GM21576 (cell line): ENCODE data around the gene RNF212.

Source experiments
- ATAC-seq: cut with Tn5 transposase; IDR thresholded peaks from one replicate; pipeline ENCODE4 v1.9.1; 2021; ENCODE audit warnings: mild to moderate bottlenecking, moderate library complexity; ENCODE audit not compliant: unreplicated experiment

RNF212 gene

GRCh38 chr4:1115528-1116293 is 2.3 kb upstream of the RNF212 start:
- no peak for ATAC-seq

DNA sequence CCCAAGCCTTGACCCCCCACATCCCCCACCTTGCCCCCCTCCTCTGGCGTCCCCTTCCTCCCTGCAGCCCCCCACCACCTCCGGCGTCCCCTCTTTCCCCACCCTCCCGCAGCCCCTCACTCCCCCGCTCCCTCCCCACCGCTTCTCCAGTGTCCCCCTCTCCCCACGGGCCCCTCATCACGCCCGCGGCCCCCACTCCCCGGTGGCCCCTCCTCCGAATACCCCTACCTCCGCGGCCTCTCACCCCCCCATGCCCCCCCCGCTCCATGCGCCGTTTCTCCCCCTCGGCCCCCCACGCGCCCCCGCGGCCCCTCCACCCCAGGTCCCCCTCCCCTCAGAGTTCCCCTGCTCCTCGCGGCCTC is 562 bp downstream of the RNF212 start:
- ATAC-seq: no peak

DNA sequence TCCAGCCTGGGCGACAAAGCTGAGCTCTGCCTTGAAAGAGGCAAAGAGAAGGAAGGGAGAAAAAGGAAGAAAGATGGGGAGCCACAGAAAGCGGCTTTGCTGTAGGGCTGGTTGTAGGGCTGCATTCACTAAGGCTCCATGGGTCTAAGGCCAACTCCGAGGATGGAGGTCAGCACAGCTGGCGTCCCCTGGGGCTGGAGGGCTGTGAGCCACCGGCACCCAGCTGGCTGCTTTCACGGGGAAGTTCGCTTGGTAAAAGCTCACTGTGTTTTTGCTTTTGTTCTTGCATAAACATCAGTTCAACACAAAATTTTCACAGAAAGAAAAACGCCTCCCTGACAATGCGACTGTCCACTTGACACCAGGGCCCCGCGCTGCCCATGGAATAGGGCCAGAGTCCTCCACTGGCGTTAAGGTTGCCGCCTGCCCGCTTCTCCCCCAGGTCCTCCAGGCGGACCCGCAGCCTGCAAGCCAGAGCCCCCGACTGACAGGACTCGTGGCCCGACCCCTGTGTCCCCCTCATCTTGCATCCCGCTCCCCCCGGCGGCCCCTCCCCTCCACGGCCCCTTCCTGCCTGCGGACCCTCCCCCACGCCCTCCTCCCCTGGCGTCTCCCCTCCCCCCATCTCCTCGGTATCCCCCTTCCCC is 1.1 kb downstream of the RNF212 start:
- no peak for ATAC-seq

GRCh38 chr4:1111259-1111809 is 2.0 kb downstream of the RNF212 start:
- ATAC-seq: no peak

DNA sequence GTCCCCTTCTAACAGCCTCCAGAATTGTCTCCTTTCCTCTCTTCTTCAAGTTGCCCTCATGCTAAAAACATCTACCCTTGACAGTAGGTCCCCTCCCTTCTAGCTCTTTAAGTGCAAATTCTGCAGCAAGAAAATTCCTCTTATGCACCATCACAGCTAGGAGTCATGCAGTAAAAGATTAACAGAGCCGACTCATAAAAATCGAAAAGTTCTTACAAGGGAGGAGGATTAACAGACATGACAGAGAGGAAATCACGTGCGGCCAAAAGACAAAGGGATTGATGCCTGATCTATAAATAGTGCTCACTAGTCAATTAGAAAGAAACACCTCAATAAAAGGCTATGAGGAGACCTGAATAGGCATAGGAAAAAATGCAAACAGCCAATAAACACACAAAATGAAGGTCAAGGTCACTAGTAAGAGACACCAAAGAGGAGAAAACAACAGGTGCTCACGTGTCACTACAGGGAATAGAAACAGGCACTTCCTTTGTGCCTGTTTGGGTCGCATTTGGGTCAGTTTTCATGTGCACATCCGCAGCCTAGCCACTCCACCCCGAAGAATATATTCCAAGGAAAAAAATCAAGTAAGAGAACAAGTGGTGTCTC is 3.4 kb downstream of the RNF212 start:
- ATAC-seq: no peak

- ATAC-seq: no peak
Measured at GRCh38 chr4:1109333-1109732, 4.0 kb downstream of the RNF212 start.

DNA sequence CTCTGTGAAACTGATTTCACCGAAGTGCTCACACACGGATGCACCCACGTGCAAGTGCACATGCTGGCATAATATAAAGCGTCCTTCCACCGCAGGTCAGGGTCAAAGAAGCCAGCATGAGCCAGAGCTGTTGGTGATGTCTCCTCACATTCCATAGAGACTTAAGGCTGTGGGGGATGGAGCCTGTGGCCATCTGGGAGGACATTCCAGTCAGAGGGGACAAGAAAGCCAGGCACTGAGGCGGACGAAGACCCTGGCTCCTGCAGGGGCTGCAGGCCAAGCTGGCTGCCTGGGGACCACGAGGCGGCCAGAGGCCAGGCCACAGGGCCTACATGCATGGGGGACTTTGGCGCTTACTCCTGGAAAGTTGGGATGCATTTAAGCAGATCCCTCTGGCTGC is 7.7 kb downstream of the RNF212 start:
- no peak for ATAC-seq

DNA sequence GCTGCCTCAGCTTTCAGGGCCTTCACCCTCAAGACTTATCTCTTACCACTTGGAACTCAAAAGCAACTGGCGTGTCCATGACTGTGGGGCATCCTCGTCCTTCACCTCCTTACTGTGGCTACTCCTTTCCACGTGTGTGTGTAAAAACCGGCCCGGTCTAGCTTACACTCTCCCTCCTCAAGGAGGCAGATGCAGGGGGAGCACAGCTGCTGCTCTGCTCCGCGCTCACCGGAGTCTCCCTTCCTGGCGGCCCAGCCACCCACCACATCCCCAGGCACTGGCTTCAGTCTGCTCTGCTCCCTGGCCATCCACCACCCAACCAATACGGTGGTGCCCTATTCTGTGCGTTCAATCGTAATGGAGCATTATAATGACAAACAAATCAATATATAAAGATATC is 8.3 kb downstream of the RNF212 start:
- ATAC-seq: no peak

- ATAC-seq: no peak
Measured at GRCh38 chr4:1104647-1105046, 8.7 kb downstream of the RNF212 start.

- ATAC-seq: no peak
Measured at GRCh38 chr4:1099684-1100335, 13.6 kb downstream of the RNF212 start.

DNA sequence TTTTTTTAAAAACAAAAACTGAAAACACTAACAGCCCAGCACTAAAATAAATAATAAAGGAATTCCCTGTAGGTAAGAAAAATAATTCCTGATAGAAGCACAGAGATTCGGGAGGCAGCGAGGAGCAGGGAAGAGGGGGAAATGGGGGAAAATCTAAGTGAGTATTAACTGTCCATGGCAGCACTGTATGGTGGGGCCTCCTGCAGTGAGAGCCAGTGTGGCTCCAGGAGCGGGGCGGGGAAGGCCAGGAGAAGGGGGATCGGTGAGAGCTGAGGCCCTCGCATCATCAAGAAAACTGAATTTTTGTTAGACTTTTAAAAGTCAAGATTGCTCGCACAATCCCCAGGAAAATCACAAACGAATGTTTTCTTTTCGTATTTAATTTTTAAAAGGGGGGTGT is 14.1 kb downstream of the RNF212 start:
- no peak for ATAC-seq

DNA sequence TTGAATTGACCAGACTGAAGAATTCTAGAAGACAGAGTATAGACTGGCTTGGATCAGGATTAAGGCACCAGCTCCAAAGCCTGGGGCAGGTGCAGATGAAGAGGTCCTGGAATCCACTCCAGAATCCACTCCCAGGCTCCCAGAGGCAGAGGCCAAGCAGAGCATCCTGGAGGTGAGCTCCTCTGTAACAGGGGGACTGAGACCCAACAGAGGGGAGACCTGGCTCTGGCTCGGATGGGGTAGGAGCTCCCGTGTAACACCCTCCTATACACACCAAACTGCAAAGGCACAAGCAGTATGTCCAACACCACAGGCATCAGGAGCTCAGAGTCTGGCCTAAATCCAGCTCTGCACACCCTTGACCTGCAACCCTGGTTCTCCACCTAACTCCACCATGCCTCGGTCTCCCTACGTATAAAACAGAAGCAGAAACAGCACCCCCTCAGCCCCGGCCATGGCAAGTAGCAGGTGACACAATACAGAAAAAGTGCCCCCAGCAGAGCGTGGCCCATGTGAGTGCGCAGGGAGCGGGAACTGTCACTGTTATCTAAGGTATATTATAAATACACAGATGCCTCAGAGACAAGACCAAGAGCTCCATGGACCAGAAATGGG is 14.9 kb downstream of the RNF212 start:
- no peak for ATAC-seq

DNA sequence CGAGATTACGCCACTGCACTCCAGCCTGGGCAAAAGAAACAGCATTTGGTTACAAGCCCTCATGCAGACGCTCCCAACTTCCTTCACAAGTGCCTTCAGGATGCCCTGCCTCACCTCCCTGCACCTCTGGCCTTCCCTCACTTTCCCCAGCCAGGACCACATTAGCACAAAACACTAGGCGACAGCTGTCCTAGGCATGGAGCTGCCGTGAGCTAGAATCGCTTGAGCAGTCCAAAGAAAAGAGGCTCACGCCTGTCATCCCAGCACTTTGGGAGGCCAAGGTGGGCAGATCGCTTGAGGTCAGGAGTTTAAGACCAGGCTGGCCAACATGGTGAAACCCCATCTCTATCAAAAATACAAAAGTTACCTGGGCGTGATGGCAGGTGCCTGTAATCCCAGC is 15.8 kb downstream of the RNF212 start:
- ATAC-seq: no peak

DNA sequence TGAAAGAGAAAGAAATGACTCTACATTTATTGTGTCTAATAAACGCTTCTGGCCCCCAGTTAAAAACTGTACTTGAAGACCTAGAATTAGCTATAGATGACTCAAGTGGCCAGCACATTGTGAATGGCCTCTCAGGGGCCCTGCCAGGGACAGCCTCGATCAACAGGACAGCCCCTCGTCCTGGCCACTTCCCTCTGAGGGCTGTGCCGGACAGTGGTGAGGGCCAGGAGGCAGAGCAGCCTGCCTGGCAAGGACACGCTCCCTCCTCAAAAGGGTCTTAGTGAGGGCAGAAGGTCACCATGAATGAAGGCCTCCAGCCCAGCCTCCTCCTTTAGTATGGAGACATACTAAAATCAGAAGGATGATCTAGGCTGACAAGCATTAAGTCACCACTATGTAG is 16.5 kb downstream of the RNF212 start:
- no peak for ATAC-seq

GRCh38 chr4:1094336-1094690 is 19.1 kb downstream of the RNF212 start:
- ATAC-seq: no peak

- ATAC-seq: no peak
Measured at GRCh38 chr4:1093391-1094335, 19.7 kb downstream of the RNF212 start.

GRCh38 chr4:1092983-1093361 is 20.4 kb downstream of the RNF212 start:
- ATAC-seq: no peak

- no peak for ATAC-seq
Measured at GRCh38 chr4:1092026-1092982, 21.1 kb downstream of the RNF212 start.

DNA sequence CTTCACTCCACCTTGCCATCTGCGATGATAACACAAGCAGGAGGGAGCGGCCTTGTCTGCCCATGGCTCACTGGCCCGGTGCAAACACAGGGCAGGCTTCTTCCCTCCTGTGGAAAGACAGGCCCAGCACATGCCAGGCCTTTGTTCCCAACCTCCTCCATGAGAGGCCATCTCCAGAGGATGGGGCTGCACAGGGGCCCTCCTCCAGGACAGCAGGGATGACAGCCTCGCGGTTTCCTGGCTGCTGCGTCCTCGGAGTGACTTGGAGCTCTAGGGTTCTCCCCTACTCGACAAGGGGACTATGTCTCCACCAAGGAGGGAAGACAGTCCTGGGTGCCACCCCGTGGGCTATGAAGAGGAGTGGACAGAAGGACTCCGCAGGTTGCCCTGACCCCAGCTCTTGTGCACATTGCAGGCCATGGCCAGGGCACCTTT is 21.8 kb downstream of the RNF212 start:
- ATAC-seq: no peak
